Stimulated activated CD8-positive, alpha-beta memory T cell treated with anti-CD3 and anti-CD28 coated beads, Interleukin-12 subunit alpha, Interleukin-12 subunit beta, amount 100 ng/mL, for 4 hours (primary cell): ENCODE measurements around the gene PBX2.
"Not testable (repeated sequence)": the region's sequence is repeated elsewhere in the genome, so short reads cannot be mapped to it uniquely, and the experiment has no call there.

Source experiments
- DNase-seq: peaks from one replicate; pipeline ENCODE4 v3.0.0-alpha.2; 2020; ENCODE audit warnings: low read depth

Gene PBX2

DNA sequence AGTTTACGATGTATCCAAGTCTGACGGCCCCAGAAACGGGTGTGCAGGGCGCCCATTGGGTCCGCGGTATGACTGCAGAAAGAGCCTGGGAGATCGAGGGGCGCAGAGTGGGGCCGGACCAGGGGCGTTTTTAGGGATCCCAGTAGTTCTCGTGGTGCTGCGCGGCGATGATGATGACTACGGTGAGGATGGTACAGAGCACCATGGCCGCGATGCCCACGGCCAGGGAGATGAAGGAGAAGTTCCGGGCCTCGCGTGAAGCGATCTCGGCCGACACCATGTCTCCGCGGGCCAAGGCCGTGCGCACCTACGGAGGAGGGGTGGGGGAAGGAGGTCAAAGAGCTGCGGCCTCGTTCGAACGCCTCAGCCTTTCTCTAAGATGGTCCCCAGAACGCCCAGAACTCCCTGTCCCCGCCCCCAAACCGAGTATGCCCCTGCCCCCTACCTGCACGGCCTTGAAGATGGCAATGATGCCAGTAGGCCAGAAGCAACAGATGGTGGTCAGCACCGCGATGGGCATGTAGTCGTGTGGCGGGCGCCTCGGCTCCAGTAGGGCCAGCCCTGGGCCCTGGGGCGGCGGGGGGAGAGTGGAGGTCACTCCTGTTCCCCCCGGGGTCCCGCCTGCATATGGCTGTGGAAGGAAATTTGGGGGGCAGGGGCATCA is 40.8 kb downstream of the PBX2 start:
- DNase-seq = no peak

GRCh38 chr6:32148289-32149091 is 41.5 kb downstream of the PBX2 start:
- DNase-seq = peak; percentile 38

- DNase-seq = no peak
Measured at GRCh38 chr6:32147401-32148132, 42.4 kb downstream of the PBX2 start.

- DNase-seq = no peak
Measured at GRCh38 chr6:32146687-32147086, 43.3 kb downstream of the PBX2 start.

GRCh38 chr6:32146287-32146686 is 43.7 kb downstream of the PBX2 start:
- no peak for DNase-seq

DNA sequence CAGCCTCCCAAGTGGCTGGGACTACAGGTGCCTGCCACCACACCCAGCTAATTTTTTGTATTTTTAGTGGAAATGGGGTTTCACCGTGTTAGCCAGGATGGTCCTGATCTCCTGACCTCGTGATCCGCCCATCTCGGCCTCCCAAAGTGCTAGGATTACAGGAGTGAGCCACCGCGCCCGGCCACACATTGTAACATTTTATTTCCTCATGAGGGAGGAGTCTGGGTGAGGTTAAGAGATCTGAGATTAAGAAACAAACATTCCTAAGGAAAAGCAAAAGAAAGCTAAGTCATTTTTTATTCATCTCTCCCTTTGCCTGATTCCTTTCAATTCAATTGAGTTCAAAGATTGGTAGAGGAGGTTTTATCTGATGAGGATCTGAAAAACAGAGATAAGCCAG is 45.8 kb downstream of the PBX2 start:
- not testable (repeated sequence) for DNase-seq

DNA sequence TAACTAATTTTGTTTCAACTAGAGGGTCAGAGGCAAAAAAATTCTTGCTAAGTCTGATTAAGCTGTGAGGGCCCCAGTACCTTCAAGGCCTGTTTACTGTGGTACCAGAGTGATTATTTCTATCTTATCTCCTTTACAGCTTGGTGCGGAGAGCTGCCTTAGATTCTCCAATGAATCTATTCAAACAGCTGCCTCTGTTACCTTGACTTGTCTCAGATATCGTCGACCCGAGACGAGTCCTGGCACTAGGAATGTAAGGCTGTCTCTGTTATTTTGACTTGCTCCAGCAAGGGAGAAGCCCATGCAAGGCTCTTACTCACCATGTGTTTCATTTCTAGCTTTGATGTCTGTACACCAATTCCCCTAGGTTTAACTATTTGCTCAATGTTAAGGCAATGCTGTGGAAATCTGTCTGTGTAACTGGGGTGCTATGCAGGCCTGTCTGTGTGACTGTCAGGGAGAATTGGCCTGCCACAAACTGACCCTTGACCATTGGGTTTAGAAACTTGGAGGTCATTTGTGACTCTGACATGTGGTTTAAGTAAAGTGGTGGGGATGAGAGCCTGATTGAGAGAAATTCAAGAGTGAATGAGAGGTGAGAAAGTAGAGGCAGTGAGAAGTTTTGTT is 49.5 kb downstream of the PBX2 start:
- no peak for DNase-seq

DNA sequence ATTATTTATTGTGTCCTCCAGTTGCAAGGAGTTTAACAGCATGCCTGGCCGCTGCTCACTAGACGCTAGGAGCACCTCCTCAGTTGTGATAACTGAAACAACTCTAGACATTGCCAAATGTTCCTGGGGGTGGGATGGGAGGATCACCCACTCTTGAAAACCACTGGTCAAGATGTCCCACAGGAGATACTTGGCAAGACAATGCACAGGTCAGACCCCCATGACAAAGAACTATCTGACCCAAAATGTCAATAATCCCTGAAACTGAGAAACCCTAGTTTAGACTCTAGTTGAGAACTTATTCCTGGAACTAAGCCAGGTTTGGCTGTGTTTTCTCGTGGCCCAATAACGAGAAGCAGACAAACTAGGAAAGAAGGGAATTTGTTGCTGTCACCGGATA is 50.4 kb downstream of the PBX2 start:
- DNase-seq = no peak

- DNase-seq = no peak
Measured at GRCh38 chr6:32137454-32137853, 52.5 kb downstream of the PBX2 start.
